Neural cell (in vitro differentiated cells): ENCODE measurements around the gene RERE. TPM values are rescaled to one million over a fixed set of nuclear protein-coding genes. Genes with fewer than 3 reads are reported as not detected.

Experiments
- H2AFZ ChIP-seq: fragments of 200-600, 300-800 bp; sonication (generic), shearing (Covaris generic); 2 replicates; pipeline ENCODE4 v1.6.0; 2014; ENCODE audit warnings: low read depth, mild to moderate bottlenecking, antibody characterized with exemption, low read length, moderate library complexity
- H3F3A ChIP-seq: fragments of 200-600 bp; shearing (Covaris generic); 2 replicates; pipeline ENCODE4 v1.6.1; 2016; ENCODE audit warnings: mild to moderate bottlenecking, moderate library complexity, mixed read lengths, antibody characterized with exemption, low read length; ENCODE audit not compliant: insufficient read depth, poor library complexity, severe bottlenecking
- H3K27ac ChIP-seq: fragments of 200-600, 300-800 bp; sonication (generic), shearing (Covaris generic); 2 replicates; pipeline ENCODE4 v1.5.1; 2014; ENCODE audit warnings: mild to moderate bottlenecking, low read length, moderate library complexity
- H3K27me3 ChIP-seq: fragments of 300-800, 200-600 bp; sonication (generic), shearing (Covaris generic); 2 replicates; pipeline ENCODE4 v1.6.0; 2014; ENCODE audit warnings: mild to moderate bottlenecking, low read depth, low read length, moderate library complexity; ENCODE audit not compliant: insufficient read depth
- H3K36me3 ChIP-seq: fragments of 300-800, 200-600 bp; sonication (generic), shearing (Covaris generic); 2 replicates; pipeline ENCODE4 v1.5.1; 2014; ENCODE audit warnings: mild to moderate bottlenecking, antibody characterized with exemption, low read length, moderate library complexity; ENCODE audit not compliant: insufficient read depth
- H3K4me2 ChIP-seq: fragments of 300-800, 200-600 bp; sonication (generic), shearing (Covaris generic); 2 replicates; pipeline ENCODE4 v1.6.0; 2014; ENCODE audit warnings: mild to moderate bottlenecking, low read length
- H3K4me3 ChIP-seq: fragments of 300-800, 200-600 bp; sonication (generic), shearing (Covaris generic); 2 replicates; pipeline ENCODE4 v1.5.1; 2014; ENCODE audit warnings: mild to moderate bottlenecking, low read length, moderate library complexity
- H3K79me2 ChIP-seq: fragments of 200-600 bp; shearing (Covaris generic); replicated peaks from 2 replicates; pipeline ENCODE4 v1.6.0; 2014; ENCODE audit warnings: mild to moderate bottlenecking, low read length, moderate library complexity; ENCODE audit not compliant: insufficient read depth
- H3K9ac ChIP-seq: fragments of 300-800, 200-600 bp; sonication (generic), shearing (Covaris generic); 2 replicates; pipeline ENCODE4 v1.6.1; 2016; ENCODE audit warnings: mild to moderate bottlenecking, low read length, mixed read lengths
- H3K9me2 ChIP-seq: fragments of 200-600 bp; shearing (Covaris generic); 2 replicates; pipeline ENCODE4 v1.6.1; 2016; ENCODE audit warnings: mild to moderate bottlenecking, low read length, mixed read lengths; ENCODE audit not compliant: insufficient read depth
- H3K9me3 ChIP-seq: fragments of 200-600, 300-800 bp; sonication (generic), shearing (Covaris generic); 2 replicates; pipeline ENCODE4 v1.6.1; 2016; ENCODE audit warnings: mild to moderate bottlenecking, mixed run types, low read length, moderate library complexity, mixed read lengths
- H4K20me1 ChIP-seq: fragments of 200-600 bp; shearing (Covaris generic); 2 replicates; pipeline ENCODE4 v1.6.1; 2016; ENCODE audit warnings: mild to moderate bottlenecking, mixed run types; ENCODE audit not compliant: insufficient read depth
- CTCF ChIP-seq: fragments of 450-650 bp; IDR thresholded peaks from 2 replicates; pipeline ENCODE4 v1.5.1; 2014; ENCODE audit warnings: antibody characterized with exemption, mild to moderate bottlenecking, moderate library complexity; ENCODE audit not compliant: poor library complexity, severe bottlenecking
- EP300 ChIP-seq: fragments of 450-650 bp; conservative IDR thresholded peaks from 2 replicates; pipeline ENCODE4 v1.6.1; 2014; ENCODE audit warnings: antibody characterized with exemption, mild to moderate bottlenecking, moderate library complexity; ENCODE audit not compliant: poor library complexity, severe bottlenecking
- EZH2 ChIP-seq: fragments of 200-600, 300-800 bp; shearing (Covaris generic), sonication (generic); IDR thresholded peaks from 2 replicates; pipeline ENCODE4 v1.6.1; 2014; ENCODE audit warnings: antibody characterized with exemption, low read length, borderline replicate concordance, mild to moderate bottlenecking; ENCODE audit not compliant: insufficient read depth, poor library complexity, severe bottlenecking
- MXI1 ChIP-seq: fragments of 450-650 bp; conservative IDR thresholded peaks from 2 replicates; pipeline ENCODE4 v1.6.1; 2014; ENCODE audit warnings: antibody characterized with exemption, mild to moderate bottlenecking; ENCODE audit not compliant: poor library complexity, severe bottlenecking
- POLR2AphosphoS5 ChIP-seq: IDR thresholded peaks from 2 replicates; pipeline ENCODE4 v1.6.1; 2012
- RAD21 ChIP-seq: fragments of 450-650 bp; conservative IDR thresholded peaks from 2 replicates; pipeline ENCODE4 v1.6.1; 2014; ENCODE audit warnings: antibody characterized with exemption, mild to moderate bottlenecking, moderate library complexity
- REST ChIP-seq: IDR thresholded peaks from 2 replicates; pipeline ENCODE4 v1.6.1; 2012; ENCODE audit warnings: borderline replicate concordance
- SMC3 ChIP-seq: fragments of 450-650 bp; conservative IDR thresholded peaks from 2 replicates; pipeline ENCODE4 v1.6.1; 2014; ENCODE audit warnings: antibody characterized with exemption, mild to moderate bottlenecking, moderate library complexity; ENCODE audit not compliant: poor library complexity
- TAF1 ChIP-seq: IDR thresholded peaks from 2 replicates; pipeline ENCODE4 v1.6.1; 2012; ENCODE audit warnings: low read depth
- polyA plus RNA-seq: library from polyadenylated mRNA; depleted of rRNA; stranded (reverse); fragments of >200 nt; gene quantifications from 2 replicates; pipeline ENCODE4 v1.2.3, GENCODE V29; 2014

Gene RERE
- polyA plus RNA-seq, 1 donor from 2014 or later: 21.0 TPM

GRCh38 chr1:8426996-8427395, 390.4 kb downstream of the RERE start:
- H2AFZ ChIP-seq: no peak overlapping the region
- no peak overlapping the region for H3K4me3 ChIP-seq
- H3F3A ChIP-seq: peaks cover 4% of the 10 kb centered on the region
- no peaks in the 10 kb centered on the region for H3K27me3 ChIP-seq
- no peak for TF ChIP-seq SMC3
- TF ChIP-seq EP300: no peak
- no peak for TF ChIP-seq TAF1
- no peak for TF ChIP-seq RAD21
- TF ChIP-seq MXI1: no peak
- no peak for TF ChIP-seq CTCF
- no peak for TF ChIP-seq EZH2
- no peak for TF ChIP-seq REST
- TF ChIP-seq POLR2AphosphoS5: no peak
- no peak overlapping the region for H3K9ac ChIP-seq
- H3K9me2 ChIP-seq: no peaks in the 10 kb centered on the region
- H3K4me2 ChIP-seq: no peak overlapping the region
- H3K27ac ChIP-seq: no peak overlapping the region
- H3K36me3 ChIP-seq: no peaks in the 10 kb centered on the region
- no peaks in the 10 kb centered on the region for H3K79me2 ChIP-seq
- H3K9me3 ChIP-seq: no peaks in the 10 kb centered on the region
- peaks cover 18% of the 10 kb centered on the region for H4K20me1 ChIP-seq

GRCh38 chr1:8425781-8426161, 391.7 kb downstream of the RERE start:
- H3K9ac ChIP-seq: no peak overlapping the region
- no peak overlapping the region for H3K4me3 ChIP-seq
- no peaks in the 10 kb centered on the region for H3K36me3 ChIP-seq
- H3F3A ChIP-seq: peaks cover 4% of the 10 kb centered on the region
- H3K9me3 ChIP-seq: no peaks in the 10 kb centered on the region
- H2AFZ ChIP-seq: no peak overlapping the region
- H4K20me1 ChIP-seq: peaks cover 16% of the 10 kb centered on the region
- no peak overlapping the region for H3K4me2 ChIP-seq
- TF ChIP-seq TAF1 (no peak), EP300 (no peak), EZH2 (no peak), SMC3 (no peak), RAD21 (no peak), CTCF (no peak), MXI1 (no peak), REST (no peak), POLR2AphosphoS5 (no peak)
- H3K27me3 ChIP-seq: no peaks in the 10 kb centered on the region
- H3K79me2 ChIP-seq: peaks cover 5% of the 10 kb centered on the region
- H3K27ac ChIP-seq: no peak overlapping the region
- no peaks in the 10 kb centered on the region for H3K9me2 ChIP-seq
